Breast epithelium (tissue), 4 donors: ENCODE measurements around the gene AFMID. TPM values are rescaled to one million over a fixed set of nuclear protein-coding genes. Genes with fewer than 3 reads are reported as not detected.

Experiments
- DNase-seq, 2 donors: peaks; one replicate each; pipeline ENCODE4 v3.0.0-alpha.2; 2019; ENCODE audit warnings: low spot score in 2 of 2
- H3K27ac ChIP-seq, 2 donors: fragments of 200-600 bp; sonication (generic) in 1 of 2; one replicate each; pipeline ENCODE4 v1.5.1; 2016 to 2019; ENCODE audit warnings: mild to moderate bottlenecking in 1 of 2
- H3K27me3 ChIP-seq, 2 donors: fragments of 200-600 bp; sonication (generic) in 1 of 2; one replicate each; pipeline versions ENCODE4 v1.5.1 to v1.6.0; 2017 to 2019; ENCODE audit warnings: control low read depth in 1 of 2, mild to moderate bottlenecking in 1 of 2
- H3K36me3 ChIP-seq: fragments of 200-600 bp; one replicate; pipeline ENCODE4 v1.5.1; 2019
- H3K4me1 ChIP-seq, 2 donors: fragments of 200-600 bp; sonication (generic); one replicate each; pipeline ENCODE4 v1.5.1; 2016 to 2019; ENCODE audit warnings: control low read depth in 1 of 2
- H3K4me3 ChIP-seq, 3 donors: fragments of 200-600 bp; sonication (generic); 1 replicate in 2 of 3; 2 replicates in 1 of 3; pipeline ENCODE4 v1.5.1; 2016 to 2019; ENCODE audit warnings: mild to moderate bottlenecking in 3 of 3, moderate library complexity in 2 of 3
- H3K9me3 ChIP-seq, 2 donors: fragments of 200-600 bp; sonication (generic) in 1 of 2; one replicate each; pipeline ENCODE4 v1.5.1; 2016 to 2019; ENCODE audit warnings: control low read depth in 1 of 2
- CTCF ChIP-seq, 3 donors: fragments of 450-650 bp; IDR thresholded peaks; one replicate each; pipeline ENCODE4 v1.5.1; 2016 to 2017; ENCODE audit warnings: antibody characterized with exemption in 3 of 3, mild to moderate bottlenecking in 3 of 3, moderate library complexity in 3 of 3
- POLR2A ChIP-seq: fragments of 450-650 bp; IDR thresholded peaks from one replicate; pipeline ENCODE4 v1.6.1; 2016; ENCODE audit warnings: antibody characterized with exemption, mild to moderate bottlenecking, moderate library complexity
- POLR2AphosphoS5 ChIP-seq, 3 donors: sonication (generic); formaldehyde crosslinking; IDR thresholded peaks; one replicate each; pipeline ENCODE4 v1.6.1; 2017; ENCODE audit warnings: antibody characterized with exemption in 3 of 3
- intact Hi-C: fragments of 100-400 bp; cut with DNase I; formaldehyde crosslinking; loops from one replicate; pipeline ENCODE4 v1.15.1; 2023; ENCODE audit warnings: low total_unique reads
- total RNA-seq, 3 donors: library from RNA; depleted of rRNA; stranded (reverse); fragments of >200 nt; gene quantifications; one replicate each; pipeline ENCODE4 v1.1.0, GENCODE V29; 2016

AFMID gene
- total RNA-seq, 3 donors from 2014 or later = 12.3 to 66.2 (median 65.2) TPM

- DNase-seq = no peak
- TF ChIP-seq POLR2A (no peak), POLR2AphosphoS5 (IDR thresholded peaks at IDR 0.05) (no peak), CTCF (IDR thresholded peaks at IDR 0.05) (no peak)
- H3K27ac ChIP-seq = no peak overlapping the region
- H3K27me3 ChIP-seq = no peaks in the 10 kb centered on the region
- no peaks in the 10 kb centered on the region for H3K9me3 ChIP-seq
- peaks cover 0 to 15% of the 10 kb centered on the region in 2 donors for H3K4me1 ChIP-seq
- intact Hi-C loops = no loop called here
- no peak overlapping the region for H3K4me3 ChIP-seq
- H3K36me3 ChIP-seq = no peaks in the 10 kb centered on the region
Measured at GRCh38 chr17:78148286-78149016, 38.7 kb upstream of the AFMID start.

DNA sequence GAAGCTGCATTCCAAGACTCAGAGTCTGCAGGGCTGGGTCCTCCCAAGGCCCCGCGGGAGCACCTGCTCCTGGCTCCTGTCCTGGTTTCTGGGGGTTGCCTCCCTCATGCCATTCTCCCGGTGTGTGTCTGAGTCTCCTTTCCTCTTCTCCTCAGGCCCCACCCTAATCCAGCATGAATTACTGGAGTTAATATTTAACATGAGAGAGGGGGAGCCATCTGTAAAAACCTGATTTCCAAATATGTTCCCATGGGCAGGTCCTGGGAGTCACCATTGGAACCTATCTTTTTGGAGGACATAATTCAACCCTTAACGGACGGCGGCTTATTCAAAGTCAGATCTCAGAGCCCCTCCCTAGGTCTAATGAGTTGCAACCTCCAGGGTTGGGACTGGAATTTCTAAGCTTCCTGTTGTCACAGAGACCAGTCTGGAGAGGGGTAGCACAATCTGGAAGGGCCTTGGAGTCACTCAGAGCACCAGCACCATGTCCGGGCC lies 35.6 kb upstream of the AFMID start:
- intact Hi-C loops = no loop called here
- Histone ChIP-seq H3K4me1 (no peaks in the 10 kb centered on the region), H3K36me3 (no peaks in the 10 kb centered on the region), H3K27ac (peak overlapping the region in 1 of 2 donors; percentile 68), H3K27me3 (no peaks in the 10 kb centered on the region), H3K9me3 (no peaks in the 10 kb centered on the region), H3K4me3 (no peak overlapping the region)
- DNase-seq = no peak
- no peak for TF ChIP-seq POLR2A
- TF ChIP-seq CTCF (IDR thresholded peaks at IDR 0.05) = no peak

- no peak overlapping the region for H3K4me3 ChIP-seq
- no peaks in the 10 kb centered on the region for H3K27me3 ChIP-seq
- H3K27ac ChIP-seq = no peak overlapping the region
- TF ChIP-seq POLR2AphosphoS5 (IDR thresholded peaks at IDR 0.05) (no peak), CTCF (IDR thresholded peaks at IDR 0.05) (no peak), POLR2A (no peak)
- no peaks in the 10 kb centered on the region for H3K9me3 ChIP-seq
- DNase-seq = no peak
- H3K4me1 ChIP-seq = no peaks in the 10 kb centered on the region
- H3K36me3 ChIP-seq = no peaks in the 10 kb centered on the region
- intact Hi-C loops = no loop called here
Measured at GRCh38 chr17:78154903-78155811, 32.0 kb upstream of the AFMID start.

GRCh38 chr17:78159575-78160158 lies 27.5 kb upstream of the AFMID start:
- Histone ChIP-seq H3K4me3 (no peak overlapping the region), H3K27ac (no peak overlapping the region), H3K27me3 (no peaks in the 10 kb centered on the region), H3K4me1 (no peaks in the 10 kb centered on the region), H3K36me3 (no peaks in the 10 kb centered on the region), H3K9me3 (no peaks in the 10 kb centered on the region)
- TF ChIP-seq CTCF (IDR thresholded peaks at IDR 0.05) (no peak), POLR2A (no peak), POLR2AphosphoS5 (IDR thresholded peaks at IDR 0.05) (no peak)
- intact Hi-C loops = no loop called here
- no peak for DNase-seq
